ENCODE data around the gene DHTKD1.

GRCh38 chr10:12154516-12154915, 85.8 kb downstream of the DHTKD1 start:
- TF ChIP-seq CTCF (IDR thresholded peaks at IDR 0.05) = no peak
- TF ChIP-seq POLR2A (IDR thresholded peaks at IDR 0.05) = no peak
- TF ChIP-seq POLR2AphosphoS5 (IDR thresholded peaks at IDR 0.05) = no peak
